Transverse colon (tissue), 4 donors: ENCODE measurements around the gene EMX1. TPM values are rescaled to one million over a fixed set of nuclear protein-coding genes. Genes with fewer than 3 reads are reported as not detected.

Source experiments
- DNase-seq: peaks from one replicate; pipeline ENCODE4 v3.0.0-alpha.2; 2019
- H3K27ac ChIP-seq, 4 donors: fragments of 200-600 bp; sonication (generic); 2 replicates each; pipeline ENCODE4 v1.5.1; 2016 to 2018; ENCODE audit warnings: inconsistent platforms in 4 of 4
- H3K27me3 ChIP-seq: fragments of 200-600 bp; sonication (generic); 2 replicates; pipeline ENCODE4 v1.5.1; 2017; ENCODE audit warnings: inconsistent platforms
- H3K36me3 ChIP-seq, 4 donors: fragments of 200-600 bp; sonication (generic); 2 replicates each; pipeline ENCODE4 v1.5.1; 2017 to 2019; ENCODE audit warnings: inconsistent platforms in 4 of 4
- H3K4me1 ChIP-seq, 4 donors: fragments of 200-600 bp; sonication (generic); 2 replicates each; pipeline ENCODE4 v1.5.1; 2017 to 2020; ENCODE audit warnings: inconsistent platforms in 4 of 4
- H3K4me3 ChIP-seq, 4 donors: fragments of 200-600 bp; sonication (generic); 1 replicate in 1 of 4; 2 replicates in 3 of 4; pipeline versions ENCODE4 v1.5.1 to v1.6.1; 2017 to 2019; ENCODE audit warnings: inconsistent platforms in 4 of 4
- H3K9me3 ChIP-seq, 2 donors: fragments of 200-600 bp; sonication (generic); 2 replicates each; pipeline ENCODE4 v1.5.1; 2017 to 2019; ENCODE audit warnings: inconsistent platforms in 2 of 2
- CTCF ChIP-seq, 5 experiments: fragments of 200-600 bp in 3 of 5; fragments of 450-650 bp in 2 of 5; sonication (generic) in 3 of 5; IDR thresholded peaks; 1 replicate in 2 of 5; 2 replicates in 3 of 5; pipeline ENCODE4 v1.5.1; 2016 to 2017; ENCODE audit warnings: antibody characterized with exemption in 5 of 5, inconsistent platforms in 3 of 5, mild to moderate bottlenecking in 2 of 5, moderate library complexity in 1 of 5
- EP300 ChIP-seq: sonication (generic); formaldehyde crosslinking; IDR thresholded peaks from one replicate; pipeline ENCODE4 v1.6.1; 2017; ENCODE audit warnings: antibody characterized with exemption, low read depth
- POLR2A ChIP-seq: fragments of 450-650 bp; IDR thresholded peaks from one replicate; pipeline ENCODE4 v1.6.1; 2016; ENCODE audit warnings: antibody characterized with exemption, mild to moderate bottlenecking, moderate library complexity
- POLR2AphosphoS5 ChIP-seq, 3 donors: sonication (generic); formaldehyde crosslinking; IDR thresholded peaks; one replicate each; pipeline ENCODE4 v1.6.1; 2016; ENCODE audit warnings: antibody characterized with exemption in 3 of 3
- WGBS, 2 donors: methylation state at CpG; one replicate each; pipeline ENCODE4 v1.1.5; 2018; ENCODE audit warnings: low coverage in 1 of 2; 5-methylcytosine and 5-hydroxymethylcytosine counted together
- in situ Hi-C, 4 donors: fragments of 200-750 bp; cut with MboI; loops; one replicate each; pipeline versions ENCODE4 v1.15.0 to v1.15.1; 2017; ENCODE audit warnings: low sequenced_read_pairs in 3 of 4, low pct_ligation_motif_present in 1 of 4, low pct_unique_long_range_greater_than_20kb in 1 of 4
- intact Hi-C: fragments of 100-400 bp; cut with DNase I; formaldehyde crosslinking; loops from one replicate; pipeline ENCODE4 v1.15.1; 2023; ENCODE audit warnings: low total_unique reads
- total RNA-seq, 4 donors: library from RNA; depleted of rRNA; stranded (reverse); fragments of >200 nt; gene quantifications; one replicate each; pipeline ENCODE4 v1.1.0, GENCODE V29; 2016

The EMX1 gene
- total RNA-seq, 4 donors from 2014 or later, result 1.5 to 2.9 (median 2.7) TPM; not detected in 1

- Histone ChIP-seq H3K4me3 (no peak overlapping the region), H3K36me3 (no peaks in the 10 kb centered on the region), H3K27ac (no peak overlapping the region), H3K9me3 (no peaks in the 10 kb centered on the region), H3K4me1 (peaks cover 0 to 6% (median 3%) of the 10 kb centered on the region in 4 donors), H3K27me3 (no peaks in the 10 kb centered on the region)
- WGBS, 2 donors, result 50 to 90% methylated on average over 2 to 5 of the region's 5 CpGs
- in situ Hi-C loops (no loop called here), intact Hi-C loops (no loop called here)
- no peak for DNase-seq
- TF ChIP-seq EP300 (no peak), CTCF (IDR thresholded peaks at IDR 0.05) (no peak), POLR2AphosphoS5 (IDR thresholded peaks at IDR 0.05) (no peak), POLR2A (no peak)
These were observed 21.1 kb downstream of the EMX1 start for GRCh38 chr2:72938455-72938854.

GRCh38 chr2:72940361-72940760 is 23.0 kb downstream of the EMX1 start:
- H3K4me1 ChIP-seq, result no peaks in the 10 kb centered on the region
- H3K27ac ChIP-seq, result no peak overlapping the region
- no peak for DNase-seq
- no peaks in the 10 kb centered on the region for H3K27me3 ChIP-seq
- TF ChIP-seq CTCF (IDR thresholded peaks at IDR 0.05), result no peak
- TF ChIP-seq POLR2A, result no peak
- TF ChIP-seq EP300, result no peak
- no peak for TF ChIP-seq POLR2AphosphoS5 (IDR thresholded peaks at IDR 0.05)
- WGBS, 2 donors, result 86 to 100% methylated on average over 1 to 6 of the region's 6 CpGs
- intact Hi-C loops, result no loop called here
- no peak overlapping the region for H3K4me3 ChIP-seq
- H3K36me3 ChIP-seq, result no peaks in the 10 kb centered on the region
- in situ Hi-C loops, result no loop called here
- no peaks in the 10 kb centered on the region for H3K9me3 ChIP-seq

GRCh38 chr2:72940786-72941185 is 23.5 kb downstream of the EMX1 start:
- H3K4me3 ChIP-seq, result no peak overlapping the region
- in situ Hi-C loops (no loop called here), intact Hi-C loops (no loop called here)
- no peaks in the 10 kb centered on the region for H3K9me3 ChIP-seq
- no peak for DNase-seq
- no peaks in the 10 kb centered on the region for H3K4me1 ChIP-seq
- TF ChIP-seq CTCF (IDR thresholded peaks at IDR 0.05) (no peak), POLR2A (no peak), POLR2AphosphoS5 (IDR thresholded peaks at IDR 0.05) (no peak), EP300 (no peak)
- 81 to 100% methylated on average over 1 to 6 of the region's 6 CpGs for WGBS, 2 donors
- H3K27ac ChIP-seq, result no peak overlapping the region
- no peaks in the 10 kb centered on the region for H3K36me3 ChIP-seq
- H3K27me3 ChIP-seq, result no peaks in the 10 kb centered on the region

- 87% methylated on average over 8 of the region's 8 CpGs; no CpG with 5 or more reads in 1 of the 2 donors for WGBS, 2 donors
- H3K4me1 ChIP-seq, result no peaks in the 10 kb centered on the region
- no peak overlapping the region for H3K4me3 ChIP-seq
- TF ChIP-seq EP300 (no peak), POLR2AphosphoS5 (IDR thresholded peaks at IDR 0.05) (no peak), POLR2A (no peak), CTCF (IDR thresholded peaks at IDR 0.05) (no peak)
- H3K27me3 ChIP-seq, result no peaks in the 10 kb centered on the region
- DNase-seq, result no peak
- no peaks in the 10 kb centered on the region for H3K9me3 ChIP-seq
- intact Hi-C loops (no loop called here), in situ Hi-C loops (no loop called here)
- no peaks in the 10 kb centered on the region for H3K36me3 ChIP-seq
- no peak overlapping the region for H3K27ac ChIP-seq
These were observed 25.0 kb downstream of the EMX1 start for GRCh38 chr2:72942293-72942692.
